GM19035 (cell line): ENCODE data around the gene CLCN3.
A peak's percentile ranks its signal among the peaks of the same experiment; 100 is the strongest.
"Not testable (repeated sequence)": the region's sequence is repeated elsewhere in the genome, so short reads cannot be mapped to it uniquely, and the experiment has no call there.

Experiments used
- ATAC-seq: cut with Tn5 transposase; IDR thresholded peaks from one replicate; pipeline ENCODE4 v1.9.1; 2021; ENCODE audit not compliant: unreplicated experiment

The CLCN3 gene

DNA sequence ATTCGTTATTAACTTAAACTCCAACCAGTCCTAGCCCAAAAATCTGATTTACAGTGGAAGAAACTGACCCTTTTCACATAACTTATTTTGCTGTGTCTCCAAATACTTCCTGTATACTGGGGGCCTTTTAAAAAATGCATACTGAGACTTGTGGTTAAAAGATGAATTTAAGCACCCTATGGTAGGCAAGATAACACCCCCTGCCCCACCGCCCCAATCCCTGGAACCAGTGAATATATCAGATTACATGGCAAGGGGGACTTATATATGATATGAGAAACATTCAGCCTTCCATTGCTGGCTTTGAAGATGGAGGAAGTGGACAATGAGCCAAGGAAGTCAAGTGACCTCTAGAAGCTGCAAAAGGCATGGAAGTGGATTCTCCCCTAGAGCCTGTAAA lies 3.1 kb upstream of the CLCN3 start:
- ATAC-seq: no peak

GRCh38 chr4:169618286-169618685 lies 2.1 kb upstream of the CLCN3 start:
- ATAC-seq: no peak

GRCh38 chr4:169618986-169619385 lies 1.4 kb upstream of the CLCN3 start:
- no peak for ATAC-seq

DNA sequence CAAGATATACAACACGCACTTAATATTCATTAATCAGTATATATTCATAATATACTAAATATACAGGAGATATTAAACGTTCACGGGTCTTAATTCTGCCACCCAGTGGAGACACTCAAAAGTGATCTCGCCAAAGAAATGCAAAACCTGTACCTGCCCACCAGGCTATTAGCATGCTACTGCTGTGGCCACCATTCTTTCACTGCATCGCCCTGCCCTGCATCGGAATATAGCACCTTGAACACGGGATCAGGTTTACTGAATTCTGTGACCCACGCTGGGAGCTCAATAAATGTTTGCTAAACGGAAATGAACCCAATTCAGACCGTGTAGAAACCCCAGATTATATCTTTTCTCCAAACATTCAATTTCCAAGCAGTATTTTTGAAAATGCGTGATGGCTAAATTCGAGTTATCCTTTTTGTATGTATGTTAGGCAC lies 840 bp upstream of the CLCN3 start:
- peak; percentile 52 for ATAC-seq

- no peak for ATAC-seq
These were observed 486 bp downstream of the CLCN3 start for GRCh38 chr4:169620880-169621248.

DNA sequence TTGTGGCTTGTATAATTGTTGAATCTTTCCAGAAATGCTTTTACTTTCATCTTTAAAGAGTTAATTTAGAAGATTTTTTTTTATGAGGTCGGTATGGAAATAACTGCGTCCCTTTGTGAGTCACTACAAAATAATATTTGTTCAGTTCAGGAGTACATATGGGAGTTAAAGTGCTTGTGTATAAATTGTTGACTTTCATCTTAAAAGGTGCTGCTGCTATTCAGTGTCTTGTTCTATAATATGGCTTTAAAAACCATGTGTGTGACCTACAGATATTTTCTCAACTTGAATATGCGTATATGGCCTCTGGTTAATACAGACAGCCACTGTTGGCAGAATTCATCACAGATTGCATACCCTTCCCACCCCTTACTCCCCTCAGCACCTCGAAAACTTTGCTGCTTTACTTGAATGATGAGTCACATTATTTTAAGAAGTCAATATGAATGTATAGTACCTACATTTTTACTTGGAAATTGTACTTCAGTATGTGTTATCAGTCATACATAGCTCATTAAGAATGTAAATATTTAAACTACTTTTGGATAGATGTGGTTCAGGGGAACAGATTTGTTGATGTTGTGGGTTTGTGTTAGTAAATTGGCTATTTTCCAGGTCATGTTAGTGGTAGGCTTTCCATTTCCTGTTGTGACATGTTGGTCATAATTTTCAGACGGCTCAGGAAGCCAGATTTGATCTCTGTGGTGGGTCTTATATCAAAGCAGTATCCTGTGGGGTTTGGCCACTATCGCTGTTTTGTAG lies 1.5 kb downstream of the CLCN3 start:
- ATAC-seq: no peak

GRCh38 chr4:169622566-169622965 lies 2.2 kb downstream of the CLCN3 start:
- ATAC-seq: no peak

DNA sequence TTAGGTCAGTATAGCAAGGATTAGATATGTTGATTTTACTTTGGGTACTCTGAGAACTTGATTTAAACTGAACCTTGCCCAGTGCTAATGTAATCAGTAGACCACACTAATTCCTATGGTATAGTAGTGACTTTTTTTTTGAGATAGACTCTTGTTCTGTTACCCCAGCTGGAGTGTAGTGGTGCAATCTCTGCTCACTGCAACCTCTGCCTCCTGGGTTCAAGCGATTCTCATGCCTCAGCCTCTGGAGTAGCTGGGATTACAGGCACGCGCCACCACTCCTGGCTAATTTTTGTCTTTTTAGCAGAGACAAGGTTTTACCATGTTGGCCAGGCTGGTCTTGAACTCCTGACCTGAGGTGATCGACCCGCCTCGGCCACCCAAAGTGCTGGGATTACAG lies 3.6 kb downstream of the CLCN3 start:
- not testable (repeated sequence) for ATAC-seq

- ATAC-seq: no peak
These were observed 5.5 kb downstream of the CLCN3 start for GRCh38 chr4:169625886-169626285.

GRCh38 chr4:169626331-169627282 lies 6.2 kb downstream of the CLCN3 start:
- ATAC-seq: no peak

GRCh38 chr4:169627307-169627706 lies 6.9 kb downstream of the CLCN3 start:
- ATAC-seq: no peak

DNA sequence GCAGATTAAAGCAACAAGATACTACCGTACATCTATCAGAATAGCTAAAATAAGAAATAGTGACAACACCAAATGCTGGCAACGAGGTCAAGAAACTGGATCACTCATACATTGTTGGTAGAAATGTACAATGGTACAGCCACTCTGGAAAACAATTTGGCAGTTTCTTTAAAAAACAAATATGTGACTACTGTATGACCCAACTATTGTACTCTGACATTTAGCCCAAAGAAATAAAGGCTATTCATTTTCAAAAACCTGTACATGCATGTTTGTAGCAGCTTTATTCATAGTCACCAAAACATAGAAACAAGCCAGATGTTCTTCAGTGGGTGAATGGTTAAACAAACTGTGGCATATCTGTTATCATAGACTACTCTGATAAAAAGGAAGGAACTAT lies 8.2 kb downstream of the CLCN3 start:
- no peak for ATAC-seq

GRCh38 chr4:169630069-169630468 lies 9.7 kb downstream of the CLCN3 start:
- ATAC-seq: no peak

- no peak for ATAC-seq
These were observed 12.5 kb downstream of the CLCN3 start for GRCh38 chr4:169632896-169633295.

- ATAC-seq: no peak
These were observed 14.6 kb downstream of the CLCN3 start for GRCh38 chr4:169634975-169635374.

- no peak for ATAC-seq
These were observed 20.0 kb downstream of the CLCN3 start for GRCh38 chr4:169640261-169640870.

DNA sequence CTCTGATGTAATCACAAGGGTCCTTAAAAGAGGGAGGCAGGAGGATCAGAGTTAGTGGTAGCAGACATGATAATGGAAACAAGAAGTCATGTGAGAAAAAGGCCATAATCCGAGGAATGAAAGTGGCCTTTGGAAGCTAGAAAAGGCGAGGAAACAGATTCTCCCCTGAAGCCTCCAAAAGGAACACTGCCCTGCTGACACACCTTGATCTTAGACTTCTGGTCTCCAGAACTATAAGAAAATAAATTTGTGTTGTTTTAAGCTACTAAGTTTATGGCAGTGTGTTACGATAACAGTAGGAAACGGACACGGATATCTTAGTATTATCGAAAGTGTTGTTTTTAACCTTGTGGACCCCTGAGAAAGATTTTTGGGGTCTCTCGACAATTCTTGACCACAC lies 24.4 kb downstream of the CLCN3 start:
- no peak for ATAC-seq

GRCh38 chr4:169645627-169646026 lies 25.2 kb downstream of the CLCN3 start:
- no peak for ATAC-seq

DNA sequence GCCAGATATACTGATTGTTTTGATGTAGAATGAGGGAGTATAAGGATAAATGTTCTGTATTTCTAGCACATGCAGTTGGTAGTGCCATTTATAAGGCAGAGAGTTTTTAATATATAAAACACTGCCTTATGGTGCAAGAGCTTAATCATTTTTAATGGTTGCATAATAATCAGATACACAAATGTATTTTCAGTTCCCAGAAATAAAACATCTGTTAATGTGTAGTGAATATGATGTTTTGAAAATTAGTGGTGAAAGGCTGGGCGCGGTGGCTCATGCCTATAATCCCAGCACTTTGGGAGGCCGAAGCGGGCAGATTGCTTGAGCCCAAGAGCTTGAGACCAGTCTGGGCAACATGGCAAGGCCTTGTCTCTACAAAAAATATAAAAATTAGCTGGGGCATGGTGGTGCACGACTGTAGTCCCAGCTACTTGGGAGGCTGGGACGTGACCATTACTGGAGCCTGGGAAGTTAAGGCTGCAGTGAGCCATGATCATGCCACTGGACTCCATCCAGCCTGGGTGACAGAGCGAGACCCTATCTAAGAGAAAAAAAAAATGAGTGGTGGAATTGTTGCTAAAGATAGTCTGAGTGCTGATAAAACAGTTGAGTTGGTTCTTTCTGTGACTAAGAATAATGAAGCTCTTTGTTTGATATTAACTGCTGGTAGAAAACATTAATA lies 29.3 kb downstream of the CLCN3 start:
- ATAC-seq: no peak

DNA sequence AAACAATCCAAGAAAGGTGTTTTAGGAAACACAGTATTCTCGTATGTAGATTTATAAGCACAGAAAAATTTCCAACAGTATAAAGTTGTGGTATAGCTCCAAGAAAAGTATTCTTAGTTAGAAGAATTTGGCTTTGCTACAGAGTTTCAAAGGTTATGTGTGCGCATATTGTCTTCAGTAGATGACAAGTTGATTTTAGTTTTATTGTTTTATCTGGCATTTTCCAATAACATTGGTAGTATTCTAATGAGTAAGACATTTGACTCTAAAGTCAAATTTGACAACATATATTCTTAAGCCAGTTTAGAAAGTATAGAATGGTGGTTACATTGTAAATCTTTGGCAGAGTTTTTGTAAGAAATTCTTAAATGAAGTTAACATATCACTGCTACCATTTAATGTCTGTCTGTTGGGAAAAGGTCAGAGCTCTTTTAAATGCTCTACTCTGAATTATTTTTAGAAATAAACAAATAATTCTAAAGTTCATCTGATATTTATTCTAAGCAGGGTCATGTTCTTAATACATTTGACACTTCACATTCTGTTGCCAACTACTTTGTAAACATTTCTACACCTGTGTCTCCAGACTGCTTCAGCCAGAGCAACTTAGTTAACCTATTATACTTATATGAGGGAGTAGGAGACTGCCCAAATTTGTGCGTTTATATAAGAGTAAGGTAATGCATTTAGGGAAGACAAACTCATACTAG lies 30.0 kb downstream of the CLCN3 start:
- ATAC-seq: no peak
